ENCODE measurements around the gene LIN7C. TPM values are rescaled to one million over a fixed set of nuclear protein-coding genes. Genes with fewer than 3 reads are reported as not detected.

LIN7C gene
- total RNA-seq, 4 donors from 2014 or later: 26.4 to 41.2 (median 34.6) TPM

- no peaks in the 10 kb centered on the region for H3K9me3 ChIP-seq
- H3K27me3 ChIP-seq: no peaks in the 10 kb centered on the region
- no peaks in the 10 kb centered on the region for H3K4me1 ChIP-seq
- no peak overlapping the region for H3K27ac ChIP-seq
- TF ChIP-seq CTCF (IDR thresholded peaks at IDR 0.05) (no peak), POLR2A (IDR thresholded peaks at IDR 0.05) (no peak)
- no peaks in the 10 kb centered on the region for H3K36me3 ChIP-seq
- DNase-seq: no peak
- H3K4me3 ChIP-seq: no peak overlapping the region
These were observed 26.2 kb upstream of the LIN7C start for GRCh38 chr11:27532652-27533325.

GRCh38 chr11:27528712-27529111 is 22.1 kb upstream of the LIN7C start:
- Histone ChIP-seq H3K9me3 (no peaks in the 10 kb centered on the region), H3K36me3 (no peaks in the 10 kb centered on the region), H3K27me3 (no peaks in the 10 kb centered on the region), H3K4me1 (no peaks in the 10 kb centered on the region), H3K27ac (no peak overlapping the region), H3K4me3 (no peak overlapping the region)
- no peak for DNase-seq
- TF ChIP-seq CTCF (IDR thresholded peaks at IDR 0.05) (no peak), POLR2A (IDR thresholded peaks at IDR 0.05) (no peak)

GRCh38 chr11:27526535-27526934 is 20.0 kb upstream of the LIN7C start:
- Histone ChIP-seq H3K27me3 (no peaks in the 10 kb centered on the region), H3K9me3 (no peaks in the 10 kb centered on the region), H3K4me1 (no peaks in the 10 kb centered on the region), H3K4me3 (no peak overlapping the region), H3K27ac (no peak overlapping the region), H3K36me3 (no peaks in the 10 kb centered on the region)
- TF ChIP-seq POLR2A (IDR thresholded peaks at IDR 0.05) (no peak), CTCF (IDR thresholded peaks at IDR 0.05) (no peak)
- DNase-seq: no peak

- no peak for DNase-seq
- Histone ChIP-seq H3K27me3 (no peaks in the 10 kb centered on the region), H3K4me1 (no peaks in the 10 kb centered on the region), H3K36me3 (no peaks in the 10 kb centered on the region), H3K4me3 (no peak overlapping the region), H3K9me3 (no peaks in the 10 kb centered on the region), H3K27ac (no peak overlapping the region)
- TF ChIP-seq POLR2A (IDR thresholded peaks at IDR 0.05) (no peak), CTCF (IDR thresholded peaks at IDR 0.05) (no peak)
These were observed 19.4 kb upstream of the LIN7C start for GRCh38 chr11:27525824-27526516.

- no peak overlapping the region for H3K4me3 ChIP-seq
- TF ChIP-seq CTCF (IDR thresholded peaks at IDR 0.05) (no peak), POLR2A (IDR thresholded peaks at IDR 0.05) (no peak)
- no peaks in the 10 kb centered on the region for H3K4me1 ChIP-seq
- H3K9me3 ChIP-seq: no peaks in the 10 kb centered on the region
- DNase-seq: no peak
- no peaks in the 10 kb centered on the region for H3K36me3 ChIP-seq
- H3K27me3 ChIP-seq: no peaks in the 10 kb centered on the region
- no peak overlapping the region for H3K27ac ChIP-seq
These were observed 17.6 kb upstream of the LIN7C start for GRCh38 chr11:27524155-27524554.
